ENCODE results near the gene CSNK1D. TPM values are rescaled to one million over a fixed set of nuclear protein-coding genes. Genes with fewer than 3 reads are reported as not detected.
"Not testable (repeated sequence)": the region's sequence is repeated elsewhere in the genome, so short reads cannot be mapped to it uniquely, and the experiment has no call there.

Gene CSNK1D
- total RNA-seq, 6 experiments from 2014 or later: 116 to 128 (median 118) TPM

DNA sequence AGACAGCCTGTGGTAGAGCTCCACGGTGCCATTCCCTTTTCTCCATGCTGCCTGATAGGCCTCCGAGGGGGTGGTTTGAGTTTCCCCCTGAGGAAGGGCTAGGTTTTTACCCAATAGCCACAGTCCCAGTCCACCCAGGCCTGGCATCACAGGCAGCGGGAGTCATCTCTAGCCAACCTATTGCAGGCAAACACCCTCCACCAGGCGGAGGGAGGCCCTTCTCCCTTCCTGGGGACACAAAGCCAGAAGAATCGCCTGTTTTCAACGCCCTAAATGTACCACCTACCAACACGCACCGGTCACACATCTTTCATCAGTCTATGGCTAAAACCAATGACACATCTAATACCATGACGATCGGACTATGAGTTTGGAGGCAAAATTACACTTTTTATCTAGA lies 7.4 kb downstream of the CSNK1D start:
- no peak for DNase-seq
- TF ChIP-seq CTCF (IDR thresholded peaks at IDR 0.05): no peak
- Mint-ChIP-seq H3K27me3 (ENCODE audit: insufficient read depth) (peaks cover 6% of the 10 kb centered on the region), H3K4me3 (peak overlapping the region; percentile 80; the same call in 1 of the 2 replicates), H3K4me1 (ENCODE audit: low read depth) (peaks cover 54% of the 10 kb centered on the region), H3K27ac (peak overlapping the region; percentile 97), H3K9me3 (no peaks in the 10 kb centered on the region), H3K36me3 (ENCODE audit: low read depth) (peaks cover 44% of the 10 kb centered on the region)

DNA sequence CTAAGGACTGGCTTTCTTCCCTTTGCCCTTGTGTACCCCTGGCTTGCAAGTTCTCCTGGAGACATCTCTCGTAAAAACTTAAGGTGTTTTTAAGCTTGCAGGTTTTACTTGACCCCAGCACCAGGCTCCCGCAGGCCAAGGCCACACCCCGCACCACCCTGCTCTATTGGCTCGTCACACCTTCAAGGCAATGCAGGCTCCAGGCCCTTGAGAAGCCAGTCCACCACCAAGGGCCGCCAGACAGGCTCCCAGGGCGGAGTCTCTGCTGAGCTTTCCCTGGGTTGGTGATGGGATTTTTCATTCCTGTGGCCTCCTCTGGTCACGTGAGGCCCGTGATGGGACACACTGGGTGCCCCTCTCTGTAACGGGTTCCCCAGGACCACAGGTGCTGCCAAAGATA lies 9.9 kb downstream of the CSNK1D start:
- H3K9me3 Mint-ChIP-seq: no peaks in the 10 kb centered on the region
- TF ChIP-seq CTCF (IDR thresholded peaks at IDR 0.05): no peak
- no peak for DNase-seq
- H3K27me3 Mint-ChIP-seq (ENCODE audit: insufficient read depth): peaks cover 6% of the 10 kb centered on the region
- peaks cover 32% of the 10 kb centered on the region for H3K4me1 Mint-ChIP-seq (ENCODE audit: low read depth)
- peaks cover 52% of the 10 kb centered on the region for H3K36me3 Mint-ChIP-seq (ENCODE audit: low read depth)
- no peak overlapping the region for H3K27ac Mint-ChIP-seq
- no peak overlapping the region for H3K4me3 Mint-ChIP-seq

DNA sequence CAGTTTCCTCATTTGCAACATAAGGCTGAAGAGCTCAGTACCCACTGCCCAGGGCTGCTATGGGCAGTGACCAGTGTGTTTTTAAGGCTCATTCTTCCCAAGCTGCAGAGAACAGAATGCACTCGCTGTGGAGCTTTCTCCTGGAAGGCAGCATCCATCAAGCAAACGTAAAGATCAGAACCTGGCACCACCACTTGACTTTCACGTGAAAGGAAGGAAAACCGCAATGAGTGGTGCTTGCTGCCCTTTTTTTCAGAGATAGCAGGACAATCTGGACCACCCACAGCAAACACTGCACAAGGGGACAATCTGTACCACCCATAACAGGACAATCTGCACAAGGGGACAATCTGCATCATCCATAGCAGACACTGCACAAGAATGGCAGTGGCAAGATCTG lies 11.2 kb downstream of the CSNK1D start:
- peaks cover 62% of the 10 kb centered on the region for H3K36me3 Mint-ChIP-seq (ENCODE audit: low read depth)
- H3K9me3 Mint-ChIP-seq: no peaks in the 10 kb centered on the region
- TF ChIP-seq CTCF (IDR thresholded peaks at IDR 0.05): no peak
- H3K27me3 Mint-ChIP-seq (ENCODE audit: insufficient read depth): peaks cover 6% of the 10 kb centered on the region
- H3K4me3 Mint-ChIP-seq: no peak overlapping the region
- H3K4me1 Mint-ChIP-seq (ENCODE audit: low read depth): peaks cover 19% of the 10 kb centered on the region
- H3K27ac Mint-ChIP-seq: no peak overlapping the region
- DNase-seq: no peak

DNA sequence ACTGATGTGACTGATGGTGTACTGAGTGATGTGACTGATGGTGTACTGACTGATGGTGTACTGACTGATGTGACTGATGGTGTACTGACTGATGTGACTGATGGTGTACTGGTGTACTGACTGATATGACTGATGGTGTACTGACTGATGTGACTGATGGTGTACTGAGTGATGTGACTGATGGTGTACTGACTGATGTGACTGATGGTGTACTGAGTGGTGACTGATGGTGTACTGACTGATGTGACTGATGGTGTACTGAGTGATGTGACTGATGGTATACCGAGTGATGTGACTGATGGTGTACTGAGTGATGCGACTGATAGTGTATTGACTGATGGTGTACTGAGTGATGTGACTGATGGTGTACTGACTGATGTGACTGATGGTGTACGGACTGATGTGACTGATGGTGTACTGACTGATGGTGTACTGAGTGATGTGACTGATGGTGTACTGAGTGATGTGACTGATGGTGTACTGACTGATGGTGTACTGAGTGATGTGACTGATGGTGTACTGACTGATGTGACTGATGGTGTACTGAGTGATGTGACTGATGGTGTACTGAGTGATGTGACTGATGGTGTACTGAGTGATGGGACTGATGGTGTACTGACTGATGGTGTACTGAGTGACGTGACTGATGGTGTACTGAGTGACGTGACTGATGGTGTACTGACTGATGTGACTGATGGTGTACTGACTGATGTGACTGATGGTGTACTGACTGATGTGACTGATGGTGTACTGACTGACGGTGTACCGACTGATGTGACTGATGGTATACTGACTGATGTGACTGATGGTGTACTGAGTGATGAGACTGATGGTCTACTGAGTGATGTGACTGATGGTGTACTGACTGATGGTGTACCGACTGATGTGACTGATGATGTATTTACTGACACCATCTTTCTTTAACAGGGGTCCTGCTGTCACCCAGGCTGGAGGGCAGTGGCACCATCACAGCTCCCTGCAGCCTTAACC lies 13.2 kb downstream of the CSNK1D start:
- not testable (repeated sequence) for DNase-seq; H3K27ac Mint-ChIP-seq; H3K4me3 Mint-ChIP-seq; H3K9me3 Mint-ChIP-seq; H3K4me1 Mint-ChIP-seq (ENCODE audit: low read depth)
- H3K27me3 Mint-ChIP-seq (ENCODE audit: insufficient read depth): peaks cover 13% of the 10 kb centered on the region
- peaks cover 76% of the 10 kb centered on the region for H3K36me3 Mint-ChIP-seq (ENCODE audit: low read depth)

- Mint-ChIP-seq H3K4me3 (no peak overlapping the region), H3K9me3 (peaks cover 7% of the 10 kb centered on the region), H3K27me3 (ENCODE audit: insufficient read depth) (peaks cover 13% of the 10 kb centered on the region), H3K4me1 (ENCODE audit: low read depth) (no peaks in the 10 kb centered on the region; the same call in 1 of the 2 replicates), H3K27ac (no peak overlapping the region; the same call in 1 of the 2 replicates), H3K36me3 (ENCODE audit: low read depth) (peaks cover 72% of the 10 kb centered on the region)
- DNase-seq: no peak
- TF ChIP-seq CTCF (IDR thresholded peaks at IDR 0.05): no peak
These were observed 14.9 kb downstream of the CSNK1D start for GRCh38 chr17:82258555-82258954.

DNA sequence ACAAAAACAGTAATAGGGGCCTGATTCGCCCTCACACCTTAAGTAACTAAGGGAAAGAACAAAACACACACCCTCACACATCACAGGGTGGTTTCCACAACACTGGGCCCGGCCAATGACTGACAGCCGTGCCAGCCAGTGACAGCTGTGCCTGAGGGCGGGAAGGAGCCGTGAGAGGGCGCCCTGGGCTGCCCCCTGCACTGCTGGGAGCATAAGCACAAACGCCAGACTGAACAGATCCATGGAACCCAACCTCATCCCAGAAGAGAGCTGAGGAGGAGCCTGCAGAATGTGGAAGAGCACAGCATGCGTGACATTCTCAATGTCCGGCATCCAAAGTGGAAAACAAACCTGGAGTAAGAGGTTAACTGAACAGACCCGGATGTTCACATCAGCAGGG lies 16.0 kb downstream of the CSNK1D start:
- Mint-ChIP-seq H3K36me3 (ENCODE audit: low read depth) (peaks cover 77% of the 10 kb centered on the region), H3K4me1 (ENCODE audit: low read depth) (no peaks in the 10 kb centered on the region; the same call in 1 of the 2 replicates), H3K27me3 (ENCODE audit: insufficient read depth) (peaks cover 23% of the 10 kb centered on the region), H3K4me3 (no peak overlapping the region; the same call in 1 of the 2 replicates), H3K27ac (peak overlapping the region; percentile 66), H3K9me3 (peaks cover 15% of the 10 kb centered on the region)
- no peak for TF ChIP-seq CTCF (IDR thresholded peaks at IDR 0.05)
- DNase-seq: no peak

Measured in HFFc6 (cell line).